Neural cell (in vitro differentiated cells): Measurements from ENCODE around the gene HOXA5. TPM values are rescaled to one million over a fixed set of nuclear protein-coding genes. Genes with fewer than 3 reads are reported as not detected.

ENCODE experiments used
- H2AFZ ChIP-seq: fragments of 200-600, 300-800 bp; sonication (generic), shearing (Covaris generic); 2 replicates; pipeline ENCODE4 v1.6.0; 2014; ENCODE audit warnings: low read depth, mild to moderate bottlenecking, antibody characterized with exemption, low read length, moderate library complexity
- H3F3A ChIP-seq: fragments of 200-600 bp; shearing (Covaris generic); 2 replicates; pipeline ENCODE4 v1.6.1; 2016; ENCODE audit warnings: mild to moderate bottlenecking, moderate library complexity, mixed read lengths, antibody characterized with exemption, low read length; ENCODE audit not compliant: insufficient read depth, poor library complexity, severe bottlenecking
- H3K27ac ChIP-seq: fragments of 200-600, 300-800 bp; sonication (generic), shearing (Covaris generic); 2 replicates; pipeline ENCODE4 v1.5.1; 2014; ENCODE audit warnings: mild to moderate bottlenecking, low read length, moderate library complexity
- H3K27me3 ChIP-seq: fragments of 300-800, 200-600 bp; sonication (generic), shearing (Covaris generic); 2 replicates; pipeline ENCODE4 v1.6.0; 2014; ENCODE audit warnings: mild to moderate bottlenecking, low read depth, low read length, moderate library complexity; ENCODE audit not compliant: insufficient read depth
- H3K36me3 ChIP-seq: fragments of 300-800, 200-600 bp; sonication (generic), shearing (Covaris generic); 2 replicates; pipeline ENCODE4 v1.5.1; 2014; ENCODE audit warnings: mild to moderate bottlenecking, antibody characterized with exemption, low read length, moderate library complexity; ENCODE audit not compliant: insufficient read depth
- H3K4me2 ChIP-seq: fragments of 300-800, 200-600 bp; sonication (generic), shearing (Covaris generic); 2 replicates; pipeline ENCODE4 v1.6.0; 2014; ENCODE audit warnings: mild to moderate bottlenecking, low read length
- H3K4me3 ChIP-seq: fragments of 300-800, 200-600 bp; sonication (generic), shearing (Covaris generic); 2 replicates; pipeline ENCODE4 v1.5.1; 2014; ENCODE audit warnings: mild to moderate bottlenecking, low read length, moderate library complexity
- H3K79me2 ChIP-seq: fragments of 200-600 bp; shearing (Covaris generic); replicated peaks from 2 replicates; pipeline ENCODE4 v1.6.0; 2014; ENCODE audit warnings: mild to moderate bottlenecking, low read length, moderate library complexity; ENCODE audit not compliant: insufficient read depth
- H3K9ac ChIP-seq: fragments of 300-800, 200-600 bp; sonication (generic), shearing (Covaris generic); 2 replicates; pipeline ENCODE4 v1.6.1; 2016; ENCODE audit warnings: mild to moderate bottlenecking, low read length, mixed read lengths
- H3K9me2 ChIP-seq: fragments of 200-600 bp; shearing (Covaris generic); 2 replicates; pipeline ENCODE4 v1.6.1; 2016; ENCODE audit warnings: mild to moderate bottlenecking, low read length, mixed read lengths; ENCODE audit not compliant: insufficient read depth
- H3K9me3 ChIP-seq: fragments of 200-600, 300-800 bp; sonication (generic), shearing (Covaris generic); 2 replicates; pipeline ENCODE4 v1.6.1; 2016; ENCODE audit warnings: mild to moderate bottlenecking, mixed run types, low read length, moderate library complexity, mixed read lengths
- H4K20me1 ChIP-seq: fragments of 200-600 bp; shearing (Covaris generic); 2 replicates; pipeline ENCODE4 v1.6.1; 2016; ENCODE audit warnings: mild to moderate bottlenecking, mixed run types; ENCODE audit not compliant: insufficient read depth
- CTCF ChIP-seq: fragments of 450-650 bp; IDR thresholded peaks from 2 replicates; pipeline ENCODE4 v1.5.1; 2014; ENCODE audit warnings: antibody characterized with exemption, mild to moderate bottlenecking, moderate library complexity; ENCODE audit not compliant: poor library complexity, severe bottlenecking
- EP300 ChIP-seq: fragments of 450-650 bp; conservative IDR thresholded peaks from 2 replicates; pipeline ENCODE4 v1.6.1; 2014; ENCODE audit warnings: antibody characterized with exemption, mild to moderate bottlenecking, moderate library complexity; ENCODE audit not compliant: poor library complexity, severe bottlenecking
- EZH2 ChIP-seq: fragments of 200-600, 300-800 bp; shearing (Covaris generic), sonication (generic); IDR thresholded peaks from 2 replicates; pipeline ENCODE4 v1.6.1; 2014; ENCODE audit warnings: antibody characterized with exemption, low read length, borderline replicate concordance, mild to moderate bottlenecking; ENCODE audit not compliant: insufficient read depth, poor library complexity, severe bottlenecking
- MXI1 ChIP-seq: fragments of 450-650 bp; conservative IDR thresholded peaks from 2 replicates; pipeline ENCODE4 v1.6.1; 2014; ENCODE audit warnings: antibody characterized with exemption, mild to moderate bottlenecking; ENCODE audit not compliant: poor library complexity, severe bottlenecking
- POLR2AphosphoS5 ChIP-seq: IDR thresholded peaks from 2 replicates; pipeline ENCODE4 v1.6.1; 2012
- RAD21 ChIP-seq: fragments of 450-650 bp; conservative IDR thresholded peaks from 2 replicates; pipeline ENCODE4 v1.6.1; 2014; ENCODE audit warnings: antibody characterized with exemption, mild to moderate bottlenecking, moderate library complexity
- SMC3 ChIP-seq: fragments of 450-650 bp; conservative IDR thresholded peaks from 2 replicates; pipeline ENCODE4 v1.6.1; 2014; ENCODE audit warnings: antibody characterized with exemption, mild to moderate bottlenecking, moderate library complexity; ENCODE audit not compliant: poor library complexity
- TAF1 ChIP-seq: IDR thresholded peaks from 2 replicates; pipeline ENCODE4 v1.6.1; 2012; ENCODE audit warnings: low read depth
- polyA plus RNA-seq: library from polyadenylated mRNA; depleted of rRNA; stranded (reverse); fragments of >200 nt; gene quantifications from 2 replicates; pipeline ENCODE4 v1.2.3, GENCODE V29; 2014
- TF ChIP-seq, protein P1 (sequence below): IDR thresholded peaks from 2 replicates; pipeline ENCODE4 v1.6.1; 2012; ENCODE audit warnings: borderline replicate concordance

Gene HOXA5
- polyA plus RNA-seq, 1 donor from 2014 or later, result not detected

DNA sequence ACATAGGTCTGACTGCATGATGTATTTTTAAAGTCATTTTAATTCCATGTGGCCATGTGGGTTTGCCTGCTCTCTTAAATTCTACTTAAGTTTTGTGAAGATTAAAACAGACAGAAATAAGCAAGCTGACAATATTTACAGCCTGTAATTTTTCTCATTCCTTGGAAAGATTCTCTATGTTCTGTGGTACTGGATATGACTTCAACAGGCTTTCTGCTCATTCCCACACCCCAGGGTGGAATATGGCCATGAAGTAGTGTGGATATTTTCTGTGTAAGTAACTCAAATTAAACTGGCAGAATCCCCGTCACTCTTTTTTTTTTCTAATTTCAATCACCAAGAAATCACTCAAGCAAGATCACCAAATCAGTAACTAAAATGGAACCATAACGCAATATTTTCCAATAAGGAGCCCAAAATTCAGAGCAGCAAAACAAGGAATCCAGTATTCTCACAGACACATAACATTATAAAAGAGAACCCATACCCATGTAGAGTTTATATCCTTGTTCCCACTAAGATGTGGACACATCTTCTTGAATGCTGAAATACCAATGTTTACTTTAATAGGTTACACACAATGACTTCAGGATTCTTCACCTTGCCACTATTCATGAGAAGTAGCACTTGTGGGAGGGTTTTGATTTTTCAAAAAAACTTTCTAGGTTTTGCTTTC is 5.7 kb downstream of the HOXA5 start:
- Histone ChIP-seq H3K9me3 (peaks cover 9% of the 10 kb centered on the region), H3K4me3 (no peak overlapping the region), H3F3A (no peaks in the 10 kb centered on the region), H3K9ac (no peak overlapping the region), H3K9me2 (no peaks in the 10 kb centered on the region), H2AFZ (no peak overlapping the region), H3K36me3 (no peaks in the 10 kb centered on the region), H3K4me2 (no peak overlapping the region), H3K79me2 (no peaks in the 10 kb centered on the region), H3K27me3 (peaks cover 100% of the 10 kb centered on the region), H3K27ac (no peak overlapping the region), H4K20me1 (no peaks in the 10 kb centered on the region)
- TF ChIP-seq RAD21 (no peak), EP300 (no peak), CTCF (no peak), POLR2AphosphoS5 (no peak), MXI1 (no peak), EZH2 (no peak), TAF1 (no peak), SMC3 (no peak)
- TF ChIP-seq, protein P1, sequence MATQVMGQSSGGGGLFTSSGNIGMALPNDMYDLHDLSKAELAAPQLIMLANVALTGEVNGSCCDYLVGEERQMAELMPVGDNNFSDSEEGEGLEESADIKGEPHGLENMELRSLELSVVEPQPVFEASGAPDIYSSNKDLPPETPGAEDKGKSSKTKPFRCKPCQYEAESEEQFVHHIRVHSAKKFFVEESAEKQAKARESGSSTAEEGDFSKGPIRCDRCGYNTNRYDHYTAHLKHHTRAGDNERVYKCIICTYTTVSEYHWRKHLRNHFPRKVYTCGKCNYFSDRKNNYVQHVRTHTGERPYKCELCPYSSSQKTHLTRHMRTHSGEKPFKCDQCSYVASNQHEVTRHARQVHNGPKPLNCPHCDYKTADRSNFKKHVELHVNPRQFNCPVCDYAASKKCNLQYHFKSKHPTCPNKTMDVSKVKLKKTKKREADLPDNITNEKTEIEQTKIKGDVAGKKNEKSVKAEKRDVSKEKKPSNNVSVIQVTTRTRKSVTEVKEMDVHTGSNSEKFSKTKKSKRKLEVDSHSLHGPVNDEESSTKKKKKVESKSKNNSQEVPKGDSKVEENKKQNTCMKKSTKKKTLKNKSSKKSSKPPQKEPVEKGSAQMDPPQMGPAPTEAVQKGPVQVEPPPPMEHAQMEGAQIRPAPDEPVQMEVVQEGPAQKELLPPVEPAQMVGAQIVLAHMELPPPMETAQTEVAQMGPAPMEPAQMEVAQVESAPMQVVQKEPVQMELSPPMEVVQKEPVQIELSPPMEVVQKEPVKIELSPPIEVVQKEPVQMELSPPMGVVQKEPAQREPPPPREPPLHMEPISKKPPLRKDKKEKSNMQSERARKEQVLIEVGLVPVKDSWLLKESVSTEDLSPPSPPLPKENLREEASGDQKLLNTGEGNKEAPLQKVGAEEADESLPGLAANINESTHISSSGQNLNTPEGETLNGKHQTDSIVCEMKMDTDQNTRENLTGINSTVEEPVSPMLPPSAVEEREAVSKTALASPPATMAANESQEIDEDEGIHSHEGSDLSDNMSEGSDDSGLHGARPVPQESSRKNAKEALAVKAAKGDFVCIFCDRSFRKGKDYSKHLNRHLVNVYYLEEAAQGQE, result no peak

- H3K27ac ChIP-seq, result no peak overlapping the region
- no peak overlapping the region for H3K9ac ChIP-seq
- no peak overlapping the region for H3K4me2 ChIP-seq
- peaks cover 98% of the 10 kb centered on the region for H3K27me3 ChIP-seq
- H4K20me1 ChIP-seq, result no peaks in the 10 kb centered on the region
- no peaks in the 10 kb centered on the region for H3K36me3 ChIP-seq
- no peaks in the 10 kb centered on the region for H3K79me2 ChIP-seq
- no peaks in the 10 kb centered on the region for H3K9me2 ChIP-seq
- TF ChIP-seq POLR2AphosphoS5, result no peak
- no peak for TF ChIP-seq SMC3
- TF ChIP-seq EP300, result no peak
- no peak for TF ChIP-seq CTCF
- TF ChIP-seq, protein P1, result no peak
- no peak for TF ChIP-seq TAF1
- TF ChIP-seq RAD21, result no peak
- no peak for TF ChIP-seq EZH2
- TF ChIP-seq MXI1, result no peak
- H2AFZ ChIP-seq, result no peak overlapping the region
- no peak overlapping the region for H3K4me3 ChIP-seq
- H3F3A ChIP-seq, result no peaks in the 10 kb centered on the region
- H3K9me3 ChIP-seq, result peaks cover 10% of the 10 kb centered on the region
Observed at GRCh38 chr7:27134392-27134791, 9.1 kb downstream of the HOXA5 start.
